HG03060 (cell line): ENCODE measurements around the gene IFT81.

Experiments used
- ATAC-seq: cut with Tn5 transposase; IDR thresholded peaks from one replicate; pipeline ENCODE4 v1.9.1; 2021; ENCODE audit warnings: low read depth, moderate number of reproducible peaks; ENCODE audit not compliant: unreplicated experiment

IFT81 gene

DNA sequence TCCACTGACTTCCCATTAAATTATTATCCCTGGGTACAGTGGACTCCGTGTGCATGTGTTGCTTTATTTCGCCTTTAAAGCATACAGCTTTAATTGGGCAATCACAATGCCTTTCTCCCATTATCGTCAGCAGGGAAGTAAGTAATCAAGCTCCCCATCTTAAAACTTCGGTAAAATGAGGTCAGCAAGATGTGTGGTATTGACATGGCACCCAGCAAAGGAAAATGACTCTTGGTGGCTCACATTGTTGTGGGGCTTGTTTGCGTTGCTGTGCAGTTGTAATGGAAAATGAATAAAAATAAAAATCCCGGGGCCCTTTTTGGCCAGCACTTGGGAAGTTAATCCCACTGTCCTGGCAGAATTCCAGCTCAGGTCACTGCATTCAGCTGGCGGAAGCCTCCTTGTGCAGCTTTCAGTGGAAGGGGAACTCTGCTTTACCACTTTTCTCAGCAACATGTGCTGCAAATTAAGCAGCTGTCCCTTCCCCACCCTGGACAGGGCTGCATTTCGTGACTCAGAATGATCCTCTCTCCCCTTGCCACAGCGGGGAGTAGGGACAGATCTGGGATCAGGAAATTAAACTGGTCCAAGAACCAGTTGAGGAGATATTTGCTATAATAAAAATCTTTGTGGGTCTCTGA is 142.9 kb downstream of the IFT81 start:
- ATAC-seq: no peak
